ENCODE measurements around the gene G3BP1. TPM values are rescaled to one million over a fixed set of nuclear protein-coding genes. Genes with fewer than 3 reads are reported as not detected.

The G3BP1 gene
- total and polyA plus RNA-seq, 9 of the 15 experiments (the other 6 are each of a cell fraction or from before 2014, with no cell fraction given): 54.7 to 264 (median 105) TPM

DNA sequence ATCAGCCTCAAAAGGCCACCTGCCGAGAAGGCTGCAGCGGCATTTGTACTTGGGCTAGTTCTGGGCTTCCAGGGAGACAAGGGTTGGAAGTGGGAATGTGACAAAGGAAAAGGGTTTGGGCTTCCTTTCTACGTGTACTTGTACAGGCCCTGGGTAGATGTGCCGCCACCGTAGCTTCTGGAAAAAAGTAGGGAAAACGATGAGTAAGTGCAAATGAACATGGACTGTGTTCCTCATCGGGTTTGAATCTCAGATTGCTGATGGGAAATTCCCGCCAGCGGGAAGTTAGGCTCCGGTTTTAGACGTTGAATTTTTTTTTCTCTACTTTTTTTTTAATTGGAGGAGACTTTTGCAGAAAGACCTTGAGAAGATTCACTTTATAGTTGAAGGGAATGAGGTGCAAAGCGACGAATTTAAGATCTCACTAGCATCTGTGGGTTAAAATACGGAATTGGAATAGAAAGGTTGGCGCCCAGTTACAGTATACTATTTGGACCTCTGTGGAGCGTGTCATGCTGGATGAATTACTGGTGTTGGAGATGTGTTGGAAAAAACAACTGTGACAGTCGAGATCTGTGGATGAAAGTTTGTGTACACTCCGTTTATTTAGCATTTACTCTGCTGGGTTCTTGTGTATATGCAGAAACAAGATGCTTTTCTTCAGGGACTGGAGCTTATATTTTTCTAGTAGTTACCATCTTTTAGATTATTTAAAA lies 1.2 kb downstream of the G3BP1 start (continued):
- TF ChIP-seq HDAC1 (IDR thresholded peaks at IDR 0.05) (no peak), ZNF41 (CRISPR knock-in tag; conservative IDR thresholded peaks at IDR 0.05) (no peak), MAFK (IDR thresholded peaks at IDR 0.05; ENCODE audit: low read length) (no peak), ZNF217 (CRISPR knock-in tag; IDR thresholded peaks at IDR 0.05) (no peak), FOXJ2 (tag; IDR thresholded peaks at IDR 0.05) (0 out of 2 replicates have a peak, but pooled peaks have one; percentile 26), ZNF384 (IDR thresholded peaks at IDR 0.05; ENCODE audit: low read depth, low read length) (no peak), LCOR (CRISPR knock-in tag; IDR thresholded peaks at IDR 0.05) (no peak), NUFIP1 (IDR thresholded peaks at IDR 0.05; ENCODE audit: partially characterized antibody) (no peak), TEAD2 (tag; IDR thresholded peaks at IDR 0.05) (no peak), ZNF232 (CRISPR knock-in tag; IDR thresholded peaks at IDR 0.05) (no peak), MEIS2 (IDR thresholded peaks at IDR 0.05; ENCODE audit: partially characterized antibody) (peak; percentile 32), ARHGAP35 (IDR thresholded peaks at IDR 0.05; ENCODE audit: partially characterized antibody) (no peak), KDM4B (IDR thresholded peaks at IDR 0.05; ENCODE audit: borderline replicate concordance in 2 of 2, low read depth in 1 of 2) (no peak), NR2C2 (CRISPR knock-in tag; IDR thresholded peaks at IDR 0.05) (no peak), NR2C2 (tag; IDR thresholded peaks at IDR 0.05) (no peak), ZNF316 (IDR thresholded peaks at IDR 0.05) (peak; percentile 34), EZH2 (IDR thresholded peaks at IDR 0.05; ENCODE audit: borderline replicate concordance, low read depth, low read length) (no peak), CHD2 (IDR thresholded peaks at IDR 0.05; ENCODE audit: low read depth, low read length) (no peak), MCM7 (IDR thresholded peaks at IDR 0.05) (no peak), MED1 (CRISPR knock-in tag; IDR thresholded peaks at IDR 0.05; ENCODE audit: borderline replicate concordance) (no peak), SNRNP70 (optimal IDR thresholded peaks at IDR 0.05; ENCODE audit: low read depth, low read length) (no peak), TFAM (CRISPR knock-in tag; conservative IDR thresholded peaks at IDR 0.05) (no peak), BRD9 (IDR thresholded peaks at IDR 0.05; ENCODE audit: low read depth, partially characterized antibody) (no peak), ZNF766 (CRISPR knock-in tag; conservative IDR thresholded peaks at IDR 0.05) (no peak)
- TF ChIP-seq, protein P1, sequence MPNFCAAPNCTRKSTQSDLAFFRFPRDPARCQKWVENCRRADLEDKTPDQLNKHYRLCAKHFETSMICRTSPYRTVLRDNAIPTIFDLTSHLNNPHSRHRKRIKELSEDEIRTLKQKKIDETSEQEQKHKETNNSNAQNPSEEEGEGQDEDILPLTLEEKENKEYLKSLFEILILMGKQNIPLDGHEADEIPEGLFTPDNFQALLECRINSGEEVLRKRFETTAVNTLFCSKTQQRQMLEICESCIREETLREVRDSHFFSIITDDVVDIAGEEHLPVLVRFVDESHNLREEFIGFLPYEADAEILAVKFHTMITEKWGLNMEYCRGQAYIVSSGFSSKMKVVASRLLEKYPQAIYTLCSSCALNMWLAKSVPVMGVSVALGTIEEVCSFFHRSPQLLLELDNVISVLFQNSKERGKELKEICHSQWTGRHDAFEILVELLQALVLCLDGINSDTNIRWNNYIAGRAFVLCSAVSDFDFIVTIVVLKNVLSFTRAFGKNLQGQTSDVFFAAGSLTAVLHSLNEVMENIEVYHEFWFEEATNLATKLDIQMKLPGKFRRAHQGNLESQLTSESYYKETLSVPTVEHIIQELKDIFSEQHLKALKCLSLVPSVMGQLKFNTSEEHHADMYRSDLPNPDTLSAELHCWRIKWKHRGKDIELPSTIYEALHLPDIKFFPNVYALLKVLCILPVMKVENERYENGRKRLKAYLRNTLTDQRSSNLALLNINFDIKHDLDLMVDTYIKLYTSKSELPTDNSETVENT (CRISPR knock-in tag; IDR thresholded peaks at IDR 0.05): no peak
- TF ChIP-seq, protein P2, sequence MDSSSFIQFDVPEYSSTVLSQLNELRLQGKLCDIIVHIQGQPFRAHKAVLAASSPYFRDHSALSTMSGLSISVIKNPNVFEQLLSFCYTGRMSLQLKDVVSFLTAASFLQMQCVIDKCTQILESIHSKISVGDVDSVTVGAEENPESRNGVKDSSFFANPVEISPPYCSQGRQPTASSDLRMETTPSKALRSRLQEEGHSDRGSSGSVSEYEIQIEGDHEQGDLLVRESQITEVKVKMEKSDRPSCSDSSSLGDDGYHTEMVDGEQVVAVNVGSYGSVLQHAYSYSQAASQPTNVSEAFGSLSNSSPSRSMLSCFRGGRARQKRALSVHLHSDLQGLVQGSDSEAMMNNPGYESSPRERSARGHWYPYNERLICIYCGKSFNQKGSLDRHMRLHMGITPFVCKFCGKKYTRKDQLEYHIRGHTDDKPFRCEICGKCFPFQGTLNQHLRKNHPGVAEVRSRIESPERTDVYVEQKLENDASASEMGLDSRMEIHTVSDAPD (CRISPR knock-in tag; IDR thresholded peaks at IDR 0.05): no peak
- TF ChIP-seq, protein P3, sequence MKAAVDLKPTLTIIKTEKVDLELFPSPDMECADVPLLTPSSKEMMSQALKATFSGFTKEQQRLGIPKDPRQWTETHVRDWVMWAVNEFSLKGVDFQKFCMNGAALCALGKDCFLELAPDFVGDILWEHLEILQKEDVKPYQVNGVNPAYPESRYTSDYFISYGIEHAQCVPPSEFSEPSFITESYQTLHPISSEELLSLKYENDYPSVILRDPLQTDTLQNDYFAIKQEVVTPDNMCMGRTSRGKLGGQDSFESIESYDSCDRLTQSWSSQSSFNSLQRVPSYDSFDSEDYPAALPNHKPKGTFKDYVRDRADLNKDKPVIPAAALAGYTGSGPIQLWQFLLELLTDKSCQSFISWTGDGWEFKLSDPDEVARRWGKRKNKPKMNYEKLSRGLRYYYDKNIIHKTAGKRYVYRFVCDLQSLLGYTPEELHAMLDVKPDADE (conservative IDR thresholded peaks at IDR 0.05; ENCODE audit: control insufficient read depth, low read depth, low read length): no peak

Data from K562 (cell line).